Left colon (tissue), 2 donors: ENCODE data around the gene UBLCP1. TPM values are rescaled to one million over a fixed set of nuclear protein-coding genes. Genes with fewer than 3 reads are reported as not detected.
"Not testable (repeated sequence)": the region's sequence is repeated elsewhere in the genome, so short reads cannot be mapped to it uniquely, and the experiment has no call there.

ENCODE experiments used
- ATAC-seq: fragments of 200-7000 bp; cut with Tn5 transposase; one replicate; pipeline ENCODE4 v1.9.1; 2020; ENCODE audit warnings: mild to moderate bottlenecking, moderate library complexity
- DNase-seq, 2 donors: peaks; one replicate each; pipeline ENCODE4 v3.0.0-alpha.2; 2020
- intact Hi-C, 2 donors: fragments of 100-400 bp; cut with DNase I in 1 of 2; cut with micrococcal nuclease in 1 of 2; formaldehyde crosslinking; loops; one replicate each; pipeline versions ENCODE4 v1.11.2 to v1.14.0; 2022; cut with DNase I, micrococcal nuclease
- total RNA-seq, 2 donors: library from RNA; stranded (reverse); fragmentation: NEBNext Ultra II Directional; extraction: Animal tissue kit (Norgen Biotek cat#: 25700); gene quantifications; one replicate each; pipeline ENCODE4 v1.2.1, GENCODE V29; 2021
- donor health status: DM: no; HTN: no; CAD: no.
- donor health status: DM: yes; HTN: yes; CAD: no.

The UBLCP1 gene
- total RNA-seq, 2 donors from 2014 or later = 13.3 to 16.7 TPM

- DNase-seq, intact Hi-C loops, ATAC-seq: not testable (repeated sequence)
Measured at GRCh38 chr5:159301929-159302860, 39.1 kb downstream of the UBLCP1 start.

GRCh38 chr5:159303286-159303685 lies 40.2 kb downstream of the UBLCP1 start:
- ATAC-seq (no peak), DNase-seq (no peak)
- intact Hi-C loops = no loop called here

- no peak for DNase-seq
- ATAC-seq = no peak
- intact Hi-C loops = no loop called here
Measured at GRCh38 chr5:159304961-159305595, 42.0 kb downstream of the UBLCP1 start.

GRCh38 chr5:159309689-159310433 lies 46.8 kb downstream of the UBLCP1 start:
- ATAC-seq (no peak), DNase-seq (no peak)
- intact Hi-C loops = no loop called here

GRCh38 chr5:159310511-159310910 lies 47.4 kb downstream of the UBLCP1 start:
- intact Hi-C loops = no loop called here
- DNase-seq (peak; percentile 48 to 60), ATAC-seq (peak; percentile 97)

- ATAC-seq = no peak
- no peak for DNase-seq
- intact Hi-C loops = no loop called here
Measured at GRCh38 chr5:159311063-159311462, 48.0 kb downstream of the UBLCP1 start.

GRCh38 chr5:159313197-159313596 lies 50.1 kb downstream of the UBLCP1 start:
- intact Hi-C loops = no loop called here
- DNase-seq = no peak
- no peak for ATAC-seq

- intact Hi-C loops = no loop called here
- ATAC-seq = peak; percentile 83
- peak; percentile 33 to 48 for DNase-seq
Measured at GRCh38 chr5:159316519-159317383, 53.7 kb downstream of the UBLCP1 start.

- ATAC-seq = no peak
- intact Hi-C loops = no loop called here
- DNase-seq = no peak
Measured at GRCh38 chr5:159317849-159318248, 54.8 kb downstream of the UBLCP1 start.

GRCh38 chr5:159318448-159318847 lies 55.4 kb downstream of the UBLCP1 start:
- no peak for DNase-seq
- no peak for ATAC-seq
- intact Hi-C loops = no loop called here

GRCh38 chr5:159319363-159319762 lies 56.3 kb downstream of the UBLCP1 start:
- DNase-seq (no peak), ATAC-seq (peak; percentile 32)
- intact Hi-C loops = no loop called here

GRCh38 chr5:159319832-159320231 lies 56.7 kb downstream of the UBLCP1 start:
- no peak for ATAC-seq
- DNase-seq = no peak
- intact Hi-C loops = no loop called here

- no peak for DNase-seq
- ATAC-seq = no peak
- intact Hi-C loops = no loop called here
Measured at GRCh38 chr5:159322180-159322579, 59.1 kb downstream of the UBLCP1 start.

- ATAC-seq (no peak), DNase-seq (no peak)
- intact Hi-C loops = no loop called here
Measured at GRCh38 chr5:159324102-159324755, 61.1 kb downstream of the UBLCP1 start.

- ATAC-seq (no peak), DNase-seq (no peak)
- intact Hi-C loops = no loop called here
Measured at GRCh38 chr5:159324986-159325385, 61.9 kb downstream of the UBLCP1 start.

- no peak for ATAC-seq
- intact Hi-C loops = no loop called here
- no peak for DNase-seq
Measured at GRCh38 chr5:159330131-159330800, 67.2 kb downstream of the UBLCP1 start, which contains the start of gene IL12B. TSS of gene IL12B (minus strand) at chr5:159330487. CDS start at chr5:159326782, 3,705 bp downstream.
